ENCODE data around the gene CENPT. TPM values are rescaled to one million over a fixed set of nuclear protein-coding genes. Genes with fewer than 3 reads are reported as not detected.

The CENPT gene
- total and polyA plus RNA-seq, 2 of the 8 experiments (the other 6 are each of a cell fraction or from before 2014, with no cell fraction given) = 42.4 to 53.4 TPM

DNA sequence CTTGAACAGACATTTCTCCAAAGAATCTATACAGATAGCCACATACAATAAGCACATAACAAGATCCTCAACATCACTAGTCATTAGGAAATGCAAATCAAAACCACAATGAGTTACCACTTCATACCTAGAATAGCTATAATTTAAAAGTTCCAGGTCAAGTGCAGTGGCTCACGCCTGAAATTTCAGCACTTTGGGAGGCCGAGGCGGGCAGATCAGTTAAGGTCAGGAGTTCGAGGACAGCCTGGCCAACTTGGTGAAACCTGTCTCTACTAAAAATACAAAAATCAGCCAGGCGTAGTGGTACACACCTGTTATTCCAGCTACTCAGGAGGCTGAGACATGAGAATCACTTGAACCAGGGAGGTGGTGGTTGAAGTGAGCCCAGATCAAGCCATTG, 61.0 kb downstream of the CENPT start:
- no peaks in the 10 kb centered on the region for H3K36me3 ChIP-seq (ENCODE audit: control insufficient read depth in 2 of 4, insufficient read depth in 4 of 4, low read length in 3 of 4)
- H3K4ac ChIP-seq (replicated peaks; ENCODE audit: insufficient read length, low read depth, low read length) = no peak overlapping the region
- H4K8ac ChIP-seq (ENCODE audit: extremely low read depth, insufficient read depth, low read length) = no peak overlapping the region
- no peak overlapping the region for H2AFZ ChIP-seq (ENCODE audit: low read length)
- H2BK120ac ChIP-seq (replicated peaks; ENCODE audit: low read depth, low read length) = no peak overlapping the region
- H3K14ac ChIP-seq (ENCODE audit: insufficient read length) = no peak overlapping the region
- FAIRE-seq = no peak
- no peaks in the 10 kb centered on the region for H3K9me3 ChIP-seq (ENCODE audit: insufficient read depth in 2 of 2, low read depth in 1 of 2, low read length in 1 of 2)
- H3K56ac ChIP-seq (replicated peaks; ENCODE audit: insufficient read length, low read depth, low read length) = no peak overlapping the region
- H3K27ac ChIP-seq (ENCODE audit: low read depth, low read length) = no peak overlapping the region
- no peak overlapping the region for H3K4me3 ChIP-seq (ENCODE audit: extremely low read depth in 1 of 4, insufficient read depth in 2 of 4, low read depth in 3 of 4, low read length in 4 of 4)
- H3K23ac ChIP-seq (ENCODE audit: insufficient read length) = no peak overlapping the region
- H3K18ac ChIP-seq (ENCODE audit: extremely low read depth, low read length) = no peak overlapping the region
- WGBS, 2 experiments (ENCODE audit: extremely low coverage in 1 of 2, insufficient coverage in 1 of 2, insufficient read length in 1 of 2, insufficient replicate concordance in 2 of 2, low coverage in 1 of 2, low lambda C conversion rate in 2 of 2, missing lambda C conversion rate in 1 of 2) = 97% methylated on average over 5 of the region's 5 CpGs; no CpG with 5 or more reads in 1 of the 2 experiments
- no peak overlapping the region for H3K4me2 ChIP-seq (ENCODE audit: insufficient read depth in 1 of 2, low read depth in 2 of 2, low read length in 2 of 2)
- no peaks in the 10 kb centered on the region for H3K4me1 ChIP-seq (replicated peaks in 1 of 4; ENCODE audit: control insufficient read depth in 3 of 4, insufficient read depth in 4 of 4, low read length in 3 of 4)
- H4K20me1 ChIP-seq (replicated peaks in 1 of 2; ENCODE audit: control insufficient read depth in 1 of 2, insufficient read depth in 2 of 2, low read length in 2 of 2) = peaks cover 0 to 5% of the 10 kb centered on the region in 2 experiments
- CTCF ChIA-PET (ENCODE audit: partially characterized antibody) = interaction anchor here (0.6 to 1.5 kb wide), 2 partner anchors 30 to 1063 kb away, joined by 3 read pairs; no protein-coding TSS in a partner anchor
- no peak overlapping the region for H2BK5ac ChIP-seq (ENCODE audit: low read depth, low read length)
- no peak overlapping the region for H4K5ac ChIP-seq (ENCODE audit: insufficient read length, low read depth, low read length)
- peaks cover 9% of the 10 kb centered on the region for H3K79me1 ChIP-seq (ENCODE audit: low read depth, low read length)
- no peaks in the 10 kb centered on the region for H3K27me3 ChIP-seq (replicated peaks in 1 of 4; ENCODE audit: control insufficient read depth in 3 of 4, extremely low read depth in 1 of 4, insufficient read depth in 3 of 4, low read length in 3 of 4)
- H4K91ac ChIP-seq (replicated peaks; ENCODE audit: insufficient read length, low read length) = no peak overlapping the region
- H3K9ac ChIP-seq (replicated peaks in 1 of 4; ENCODE audit: extremely low read depth in 1 of 4, low read depth in 3 of 4, low read length in 3 of 4) = no peak overlapping the region
- DNase-seq (ENCODE audit: low read depth in 1 of 2, low spot score in 2 of 2) = no peak
- H3K79me2 ChIP-seq (ENCODE audit: control insufficient read depth in 1 of 2, insufficient read depth in 2 of 2, low read length in 2 of 2) = peaks cover 0 to 10% of the 10 kb centered on the region in 2 experiments; a peak in 1 of 4 replicates
- H2BK12ac ChIP-seq (ENCODE audit: low read depth, low read length) = no peak overlapping the region
- H2BK15ac ChIP-seq (ENCODE audit: low read length) = no peak overlapping the region
- H2BK20ac ChIP-seq (ENCODE audit: low read length) = no peak overlapping the region
- POLR2A ChIA-PET (ENCODE audit: partially characterized antibody) = interaction anchor here (0.7 to 2.3 kb wide), 2 partner anchors 9 to 20 kb away, joined by 3 to 5 read pairs; partner anchors contain the start of genes RANBP10 and TSNAXIP1
- no peaks in the 10 kb centered on the region for H3K23me2 ChIP-seq (ENCODE audit: low read depth, low read length)
- H2AK5ac ChIP-seq (ENCODE audit: low read depth, low read length) = no peak overlapping the region
- TF ChIP-seq, protein P1, sequence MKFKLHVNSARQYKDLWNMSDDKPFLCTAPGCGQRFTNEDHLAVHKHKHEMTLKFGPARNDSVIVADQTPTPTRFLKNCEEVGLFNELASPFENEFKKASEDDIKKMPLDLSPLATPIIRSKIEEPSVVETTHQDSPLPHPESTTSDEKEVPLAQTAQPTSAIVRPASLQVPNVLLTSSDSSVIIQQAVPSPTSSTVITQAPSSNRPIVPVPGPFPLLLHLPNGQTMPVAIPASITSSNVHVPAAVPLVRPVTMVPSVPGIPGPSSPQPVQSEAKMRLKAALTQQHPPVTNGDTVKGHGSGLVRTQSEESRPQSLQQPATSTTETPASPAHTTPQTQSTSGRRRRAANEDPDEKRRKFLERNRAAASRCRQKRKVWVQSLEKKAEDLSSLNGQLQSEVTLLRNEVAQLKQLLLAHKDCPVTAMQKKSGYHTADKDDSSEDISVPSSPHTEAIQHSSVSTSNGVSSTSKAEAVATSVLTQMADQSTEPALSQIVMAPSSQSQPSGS (IDR thresholded peaks at IDR 0.05; ENCODE audit: low read length) = no peak
- TF ChIP-seq KDM5A (IDR thresholded peaks at IDR 0.05; ENCODE audit: low read length) = no peak
- TF ChIP-seq, protein P2, sequence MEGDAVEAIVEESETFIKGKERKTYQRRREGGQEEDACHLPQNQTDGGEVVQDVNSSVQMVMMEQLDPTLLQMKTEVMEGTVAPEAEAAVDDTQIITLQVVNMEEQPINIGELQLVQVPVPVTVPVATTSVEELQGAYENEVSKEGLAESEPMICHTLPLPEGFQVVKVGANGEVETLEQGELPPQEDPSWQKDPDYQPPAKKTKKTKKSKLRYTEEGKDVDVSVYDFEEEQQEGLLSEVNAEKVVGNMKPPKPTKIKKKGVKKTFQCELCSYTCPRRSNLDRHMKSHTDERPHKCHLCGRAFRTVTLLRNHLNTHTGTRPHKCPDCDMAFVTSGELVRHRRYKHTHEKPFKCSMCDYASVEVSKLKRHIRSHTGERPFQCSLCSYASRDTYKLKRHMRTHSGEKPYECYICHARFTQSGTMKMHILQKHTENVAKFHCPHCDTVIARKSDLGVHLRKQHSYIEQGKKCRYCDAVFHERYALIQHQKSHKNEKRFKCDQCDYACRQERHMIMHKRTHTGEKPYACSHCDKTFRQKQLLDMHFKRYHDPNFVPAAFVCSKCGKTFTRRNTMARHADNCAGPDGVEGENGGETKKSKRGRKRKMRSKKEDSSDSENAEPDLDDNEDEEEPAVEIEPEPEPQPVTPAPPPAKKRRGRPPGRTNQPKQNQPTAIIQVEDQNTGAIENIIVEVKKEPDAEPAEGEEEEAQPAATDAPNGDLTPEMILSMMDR (IDR thresholded peaks at IDR 0.05; ENCODE audit: control extremely low read depth in 1 of 3, insufficient read depth in 1 of 3, low read depth in 1 of 3, low read length in 3 of 3) = no peak
- TF ChIP-seq RNF2 (IDR thresholded peaks at IDR 0.05; ENCODE audit: borderline replicate concordance, low read depth, low read length, missing control alignments, poor library complexity, severe bottlenecking) = no peak
- TF ChIP-seq POLR2AphosphoS5 (IDR thresholded peaks at IDR 0.05; ENCODE audit: low read depth, low read length) = no peak
- TF ChIP-seq HDAC6 (IDR thresholded peaks at IDR 0.05; ENCODE audit: low read depth, low read length) = no peak
- no peak for TF ChIP-seq YY1 (IDR thresholded peaks at IDR 0.05; ENCODE audit: low read depth, low read length)
- no peak for TF ChIP-seq SRF (IDR thresholded peaks at IDR 0.05; ENCODE audit: low read depth, low read length)
- TF ChIP-seq RFX5 (IDR thresholded peaks at IDR 0.05; ENCODE audit: borderline replicate concordance, low read depth, low read length) = no peak
- TF ChIP-seq NRF1 (IDR thresholded peaks at IDR 0.05; ENCODE audit: low read depth, low read length) = no peak
